Tibial artery (tissue), 4 donors: ENCODE data around the gene ZNF77.
"Not testable (repeated sequence)": the region's sequence is repeated elsewhere in the genome, so short reads cannot be mapped to it uniquely, and the experiment has no call there.

Experiments
- DNase-seq, 2 donors: peaks; one replicate each; pipeline ENCODE4 v3.0.0-alpha.2; 2019
- H3K27ac ChIP-seq, 2 donors: fragments of 200-600 bp; sonication (generic) in 1 of 2; 1 replicate in 1 of 2; 2 replicates in 1 of 2; pipeline ENCODE4 v1.5.1; 2018 to 2019; ENCODE audit warnings: mild to moderate bottlenecking in 1 of 2
- H3K27me3 ChIP-seq, 2 donors: fragments of 200-600 bp; sonication (generic) in 1 of 2; one replicate each; pipeline versions ENCODE4 v1.5.1 to v1.6.0; 2016 to 2019
- H3K36me3 ChIP-seq, 3 donors: fragments of 200-600 bp; sonication (generic) in 2 of 3; one replicate each; pipeline ENCODE4 v1.5.1; 2016 to 2019; ENCODE audit warnings: mild to moderate bottlenecking in 2 of 3
- H3K4me1 ChIP-seq, 4 donors: fragments of 200-600 bp; sonication (generic) in 2 of 4; 1 replicate in 3 of 4; 2 replicates in 1 of 4; pipeline ENCODE4 v1.5.1; 2016 to 2019
- H3K4me3 ChIP-seq, 2 donors: fragments of 200-600 bp; sonication (generic) in 1 of 2; 1 replicate in 1 of 2; 2 replicates in 1 of 2; pipeline ENCODE4 v1.5.1; 2018 to 2019; ENCODE audit warnings: mild to moderate bottlenecking in 2 of 2
- H3K9me3 ChIP-seq, 3 donors: fragments of 200-600 bp; sonication (generic) in 1 of 3; one replicate each; pipeline ENCODE4 v1.5.1; 2016 to 2019
- intact Hi-C: fragments of 100-400 bp; cut with DNase I; formaldehyde crosslinking; loops from one replicate; pipeline ENCODE4 v1.15.0; 2023; ENCODE audit warnings: low total_unique reads
- TF ChIP-seq, protein P1 (sequence below), 2 experiments: fragments of 200-600 bp in 1 of 2; fragments of 450-650 bp in 1 of 2; IDR thresholded peaks; one replicate each; pipeline ENCODE4 v1.5.1; 2017 to 2019; ENCODE audit warnings: antibody characterized with exemption in 2 of 2, mild to moderate bottlenecking in 1 of 2, moderate library complexity in 1 of 2

ZNF77 gene

DNA sequence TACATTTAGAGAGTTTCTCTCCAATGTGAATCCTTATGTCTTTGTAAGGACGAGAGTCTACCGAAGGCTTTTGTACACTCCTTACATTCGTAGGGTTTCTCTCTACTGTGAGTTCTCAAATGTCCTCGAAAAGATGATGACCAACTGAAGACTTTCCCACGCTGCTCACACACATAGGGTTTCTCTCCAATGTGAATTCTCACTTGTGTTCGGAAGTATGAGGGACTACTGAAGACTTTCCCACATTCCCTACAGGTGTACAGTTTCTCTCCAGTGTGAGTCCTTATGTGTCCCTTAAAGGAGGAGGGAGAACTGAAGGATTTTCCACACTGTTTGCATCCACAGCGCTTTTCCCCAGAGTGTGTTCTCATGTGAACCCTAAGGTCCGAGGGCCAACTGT lies 48.1 kb downstream of the ZNF77 start:
- peaks cover 0 to 7% (median 0%) of the 10 kb centered on the region in 3 donors for H3K9me3 ChIP-seq
- intact Hi-C loops: no loop called here
- no peak for DNase-seq
- no peak overlapping the region for H3K27ac ChIP-seq
- no peak overlapping the region for H3K4me3 ChIP-seq
- TF ChIP-seq, protein P1, sequence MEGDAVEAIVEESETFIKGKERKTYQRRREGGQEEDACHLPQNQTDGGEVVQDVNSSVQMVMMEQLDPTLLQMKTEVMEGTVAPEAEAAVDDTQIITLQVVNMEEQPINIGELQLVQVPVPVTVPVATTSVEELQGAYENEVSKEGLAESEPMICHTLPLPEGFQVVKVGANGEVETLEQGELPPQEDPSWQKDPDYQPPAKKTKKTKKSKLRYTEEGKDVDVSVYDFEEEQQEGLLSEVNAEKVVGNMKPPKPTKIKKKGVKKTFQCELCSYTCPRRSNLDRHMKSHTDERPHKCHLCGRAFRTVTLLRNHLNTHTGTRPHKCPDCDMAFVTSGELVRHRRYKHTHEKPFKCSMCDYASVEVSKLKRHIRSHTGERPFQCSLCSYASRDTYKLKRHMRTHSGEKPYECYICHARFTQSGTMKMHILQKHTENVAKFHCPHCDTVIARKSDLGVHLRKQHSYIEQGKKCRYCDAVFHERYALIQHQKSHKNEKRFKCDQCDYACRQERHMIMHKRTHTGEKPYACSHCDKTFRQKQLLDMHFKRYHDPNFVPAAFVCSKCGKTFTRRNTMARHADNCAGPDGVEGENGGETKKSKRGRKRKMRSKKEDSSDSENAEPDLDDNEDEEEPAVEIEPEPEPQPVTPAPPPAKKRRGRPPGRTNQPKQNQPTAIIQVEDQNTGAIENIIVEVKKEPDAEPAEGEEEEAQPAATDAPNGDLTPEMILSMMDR (IDR thresholded peaks at IDR 0.05): no peak
- H3K27me3 ChIP-seq: peaks cover 0 to 14% of the 10 kb centered on the region in 2 donors
- H3K36me3 ChIP-seq: no peaks in the 10 kb centered on the region
- peaks cover 0 to 6% (median 6%) of the 10 kb centered on the region in 4 donors for H3K4me1 ChIP-seq

DNA sequence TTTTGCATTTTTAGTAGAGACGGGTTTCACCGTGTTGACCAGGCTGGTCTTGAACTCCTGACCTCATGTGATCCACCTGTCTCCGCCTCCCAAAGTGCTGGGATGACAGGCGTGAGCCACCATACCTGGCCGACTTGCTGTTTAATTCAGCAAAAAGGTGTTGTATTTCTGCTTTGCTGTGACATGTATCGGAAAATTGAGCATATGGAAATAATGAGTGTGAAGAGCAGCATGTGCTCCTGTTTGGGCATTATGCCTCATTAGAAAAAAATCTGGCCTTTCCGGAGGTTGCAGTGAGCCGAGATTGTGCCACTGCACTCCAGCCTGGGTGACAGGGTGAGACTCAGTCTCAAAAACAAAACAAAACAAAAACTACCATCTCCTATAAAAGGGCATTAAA lies 54.2 kb downstream of the ZNF77 start:
- DNase-seq: peak in 1 of 2 donors; percentile 4
- intact Hi-C loops, H3K36me3 ChIP-seq: not testable (repeated sequence)

DNA sequence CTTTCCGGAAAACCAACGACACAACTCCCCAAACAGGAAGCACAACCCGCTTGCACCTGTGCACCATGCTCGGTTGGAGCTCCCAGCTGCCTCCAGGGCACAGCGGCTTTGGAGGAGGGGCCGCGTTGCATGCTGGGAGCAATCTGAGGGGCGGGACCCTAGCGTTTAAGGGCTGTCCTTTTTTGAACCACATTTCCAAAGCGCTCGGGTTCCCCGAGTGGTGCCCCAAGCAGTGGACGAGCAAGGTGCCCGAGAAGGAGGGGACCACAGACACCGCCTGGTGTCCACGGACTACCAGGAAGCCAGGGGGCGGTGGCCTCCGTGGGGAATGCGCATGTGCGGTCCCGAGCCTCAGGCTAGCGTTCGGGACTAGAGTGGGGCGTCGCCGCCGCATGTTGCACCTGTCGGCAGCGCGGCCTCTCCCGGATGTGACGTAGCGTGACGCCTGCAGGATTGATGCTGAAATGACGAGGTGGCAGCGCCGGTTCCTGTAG lies 56.0 kb downstream of the ZNF77 start:
- TF ChIP-seq, protein P1 (IDR thresholded peaks at IDR 0.05): no peak
- H3K36me3 ChIP-seq: no peaks in the 10 kb centered on the region
- intact Hi-C loops: loop anchor here (5.0 kb wide), 1 partner anchor 274 kb away; no protein-coding TSS in a partner anchor
- peaks cover 0 to 5% (median 2%) of the 10 kb centered on the region in 4 donors for H3K4me1 ChIP-seq
- peaks cover 0 to 17% of the 10 kb centered on the region in 2 donors for H3K27me3 ChIP-seq
- peak; percentile 24 to 66 for DNase-seq
- no peak overlapping the region for H3K27ac ChIP-seq
- H3K9me3 ChIP-seq: no peaks in the 10 kb centered on the region
- H3K4me3 ChIP-seq: peak overlapping the region in 1 of 2 donors; percentile 41

More for the DNA sequence above, 54.2 kb downstream of the ZNF77 start:
- H3K4me1 ChIP-seq, H3K27ac ChIP-seq, H3K4me3 ChIP-seq, H3K9me3 ChIP-seq: not testable (repeated sequence)
- H3K27me3 ChIP-seq: peaks cover 0 to 17% of the 10 kb centered on the region in 2 donors

DNA sequence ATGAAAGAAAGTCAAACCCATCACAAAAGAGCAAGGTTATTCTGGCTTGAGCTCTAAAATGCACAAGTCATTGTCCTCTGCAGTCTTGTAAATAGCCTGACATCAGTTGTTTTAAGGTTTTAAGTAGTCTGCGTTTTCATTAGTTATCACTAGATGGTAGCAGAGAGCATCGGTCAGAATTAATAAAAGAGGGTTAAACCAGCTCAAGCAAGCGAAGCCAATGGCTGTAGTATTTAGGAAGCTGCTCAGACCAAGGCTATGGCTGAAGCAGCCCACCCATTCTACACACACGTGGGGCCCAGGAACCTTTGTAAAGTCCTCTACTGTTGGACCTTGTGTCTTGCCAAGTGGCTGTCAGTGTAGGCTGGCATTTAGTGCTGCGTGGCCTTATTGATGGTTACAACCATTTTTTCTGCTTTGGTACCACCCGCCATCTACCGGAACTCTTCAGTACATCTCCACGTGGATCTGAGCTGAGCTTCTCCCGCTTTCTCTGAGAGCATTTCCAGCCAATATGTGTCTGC lies 57.3 kb downstream of the ZNF77 start:
- TF ChIP-seq, protein P1 (IDR thresholded peaks at IDR 0.05): peak; percentile 63 to 68
- intact Hi-C loops: loop anchor here (5.0 kb wide), 1 partner anchor 275 kb away; no protein-coding TSS in a partner anchor

DNA sequence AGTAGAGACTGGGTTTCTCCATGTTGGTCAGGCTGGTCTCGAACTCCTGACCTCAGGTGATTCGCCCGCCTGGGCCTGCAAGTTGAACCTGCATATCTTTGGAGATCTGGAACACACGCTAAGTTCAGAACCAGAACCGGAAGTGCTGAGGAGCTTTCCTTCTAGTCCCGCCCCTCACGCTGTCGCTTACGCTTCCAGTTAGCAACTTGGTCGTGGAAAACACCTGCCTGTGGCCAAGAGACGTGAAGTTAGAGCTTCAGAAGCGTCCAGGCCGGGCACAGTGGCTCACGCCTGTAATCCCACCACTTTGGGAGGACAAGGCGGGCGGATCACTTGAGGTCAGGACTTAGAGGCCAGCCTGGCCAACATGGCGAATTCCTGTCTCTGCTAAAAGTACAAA lies 59.0 kb downstream of the ZNF77 start:
- Histone ChIP-seq H3K4me1 (peaks cover 0 to 5% (median 2%) of the 10 kb centered on the region in 4 donors), H3K36me3 (no peaks in the 10 kb centered on the region), H3K9me3 (no peaks in the 10 kb centered on the region), H3K27me3 (no peaks in the 10 kb centered on the region), H3K27ac (no peak overlapping the region), H3K4me3 (no peak overlapping the region)
- DNase-seq: peak in 1 of 2 donors; percentile 40
- intact Hi-C loops: loop anchor here (5.0 kb wide), 1 partner anchor 277 kb away; no protein-coding TSS in a partner anchor
- TF ChIP-seq, protein P1 (IDR thresholded peaks at IDR 0.05): no peak

More for the DNA sequence above, 57.3 kb downstream of the ZNF77 start:
- peaks cover 0 to 5% (median 2%) of the 10 kb centered on the region in 4 donors for H3K4me1 ChIP-seq
- H3K36me3 ChIP-seq: no peaks in the 10 kb centered on the region
- peak in 1 of 2 donors; percentile 23 for DNase-seq
- H3K27ac ChIP-seq: no peak overlapping the region
- H3K27me3 ChIP-seq: peaks cover 0 to 10% of the 10 kb centered on the region in 2 donors
- no peaks in the 10 kb centered on the region for H3K9me3 ChIP-seq
- no peak overlapping the region for H3K4me3 ChIP-seq

DNA sequence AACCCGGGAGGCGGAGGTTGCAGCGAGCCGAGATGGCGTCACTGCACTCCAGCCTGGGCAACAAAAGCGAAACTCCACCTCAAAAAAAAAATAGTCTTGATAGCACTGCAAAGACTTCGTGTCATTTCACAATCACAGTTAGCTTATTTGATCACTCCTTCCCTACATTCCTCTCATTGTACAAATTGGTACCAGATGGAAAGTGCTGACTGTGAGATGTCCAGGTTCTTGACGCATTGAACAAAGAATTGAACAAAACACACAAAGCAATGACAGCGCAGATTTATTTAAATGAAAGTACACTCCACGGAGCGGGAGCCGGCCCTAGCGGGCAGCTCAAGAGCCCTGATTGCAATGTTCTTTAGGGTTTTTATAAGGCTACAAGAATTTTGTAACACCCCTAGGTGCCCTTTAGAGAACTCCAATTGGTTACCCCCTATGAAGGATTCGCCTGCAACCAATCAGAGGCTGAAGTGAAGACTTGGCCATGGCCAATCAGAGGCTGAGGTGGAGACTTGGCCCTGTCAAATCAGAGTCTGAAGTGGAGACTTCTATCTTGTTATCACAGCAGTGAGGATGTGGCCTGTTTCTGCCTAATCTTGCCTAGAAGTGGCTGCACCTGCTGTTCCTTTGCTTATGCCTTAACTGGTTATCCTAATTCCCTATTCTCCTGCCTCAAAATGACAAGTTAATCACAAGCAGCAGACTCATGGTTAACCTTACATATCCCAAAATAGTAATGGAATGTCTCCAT lies 60.9 kb downstream of the ZNF77 start:
- no peaks in the 10 kb centered on the region for H3K36me3 ChIP-seq
- intact Hi-C loops: no loop called here
- H3K27ac ChIP-seq: no peak overlapping the region
- no peak overlapping the region for H3K4me3 ChIP-seq
- TF ChIP-seq, protein P1 (IDR thresholded peaks at IDR 0.05): no peak
- DNase-seq: peak in 1 of 2 donors; percentile 13
- peaks cover 0 to 3% (median 0%) of the 10 kb centered on the region in 3 donors for H3K9me3 ChIP-seq
- peaks cover 0 to 3% of the 10 kb centered on the region in 2 donors for H3K27me3 ChIP-seq
- H3K4me1 ChIP-seq: peaks cover 0 to 5% (median 2%) of the 10 kb centered on the region in 4 donors
